Measurements from ENCODE around the gene DNAI2. TPM values are rescaled to one million over a fixed set of nuclear protein-coding genes. Genes with fewer than 3 reads are reported as not detected.

Gene DNAI2
- total and polyA plus RNA-seq, 9 of the 15 experiments (the other 6 are each of a cell fraction or from before 2014, with no cell fraction given), result not detected

GRCh38 chr17:74307984-74308773 lies 34.1 kb downstream of the DNAI2 start (continued):
- TF ChIP-seq TSHZ1 (CRISPR knock-in tag; IDR thresholded peaks at IDR 0.05) (no peak), ARNT (IDR thresholded peaks at IDR 0.05) (no peak), ESRRA (IDR thresholded peaks at IDR 0.05; ENCODE audit: borderline replicate concordance, low read depth) (peak; percentile 38; the same call in 1 of the 2 replicates), PTTG1 (tag; IDR thresholded peaks at IDR 0.05; ENCODE audit: low read depth) (no peak), GTF2A2 (tag; IDR thresholded peaks at IDR 0.05) (no peak), ZNF740 (CRISPR knock-in tag; IDR thresholded peaks at IDR 0.05) (no peak), ZNF740 (tag; IDR thresholded peaks at IDR 0.05) (no peak), CXXC5 (CRISPR knock-in tag; IDR thresholded peaks at IDR 0.05) (no peak), NUFIP1 (IDR thresholded peaks at IDR 0.05; ENCODE audit: partially characterized antibody) (no peak), MED1 (CRISPR knock-in tag; IDR thresholded peaks at IDR 0.05; ENCODE audit: borderline replicate concordance) (no peak), ETV6 (IDR thresholded peaks at IDR 0.05; ENCODE audit: borderline replicate concordance in 1 of 2, low read depth in 2 of 2, low read length in 1 of 2) (no peak), ETV6 (CRISPR knock-in tag; IDR thresholded peaks at IDR 0.05; ENCODE audit: borderline replicate concordance) (no peak), SIX5 (IDR thresholded peaks at IDR 0.05; ENCODE audit: borderline replicate concordance in 1 of 2, insufficient read depth in 1 of 2, low read depth in 1 of 2, low read length in 2 of 2) (no peak), U2AF1 (optimal IDR thresholded peaks at IDR 0.05; ENCODE audit: low read depth, low read length) (no peak), ZNF395 (CRISPR knock-in tag; IDR thresholded peaks at IDR 0.05) (no peak), ZNF324 (CRISPR knock-in tag; IDR thresholded peaks at IDR 0.05) (no peak), CREB3L1 (IDR thresholded peaks at IDR 0.05; ENCODE audit: borderline replicate concordance, low read depth) (no peak)

All from K562 (cell line).